ENCODE measurements around the gene SYTL2.
A peak's percentile ranks its signal among the peaks of the same experiment; 100 is the strongest.

The SYTL2 gene

GRCh38 chr11:85755701-85756100, 55.2 kb downstream of the SYTL2 start:
- no peak for DNase-seq

- no peak for DNase-seq
Measured at GRCh38 chr11:85755285-85755684, 55.7 kb downstream of the SYTL2 start.

GRCh38 chr11:85752890-85753581, 57.9 kb downstream of the SYTL2 start:
- DNase-seq = peak; percentile 78

- peak; percentile 35 for DNase-seq
Measured at GRCh38 chr11:85752201-85752889, 58.6 kb downstream of the SYTL2 start.

GRCh38 chr11:85751724-85752123, 59.2 kb downstream of the SYTL2 start:
- DNase-seq = no peak

- DNase-seq = no peak
Measured at GRCh38 chr11:85750646-85751045, 60.3 kb downstream of the SYTL2 start.

GRCh38 chr11:85749884-85750283, 61.1 kb downstream of the SYTL2 start:
- DNase-seq = no peak

- no peak for DNase-seq
Measured at GRCh38 chr11:85749287-85749834, 61.6 kb downstream of the SYTL2 start.

GRCh38 chr11:85748455-85748891, 62.5 kb downstream of the SYTL2 start:
- DNase-seq = no peak

- no peak for DNase-seq
Measured at GRCh38 chr11:85746670-85747069, 64.3 kb downstream of the SYTL2 start.

GRCh38 chr11:85745626-85746025, 65.3 kb downstream of the SYTL2 start:
- DNase-seq = no peak

- no peak for DNase-seq
Measured at GRCh38 chr11:85742873-85743275, 68.1 kb downstream of the SYTL2 start.

GRCh38 chr11:85742348-85742747, 68.6 kb downstream of the SYTL2 start:
- DNase-seq = no peak

GRCh38 chr11:85740481-85741400, 70.2 kb downstream of the SYTL2 start:
- DNase-seq = no peak

- no peak for DNase-seq
Measured at GRCh38 chr11:85737738-85738137, 73.2 kb downstream of the SYTL2 start.

GRCh38 chr11:85735876-85736460, 75.0 kb downstream of the SYTL2 start:
- no peak for DNase-seq

GRCh38 chr11:85732965-85733364, 78.0 kb downstream of the SYTL2 start:
- no peak for DNase-seq

- DNase-seq = no peak
Measured at GRCh38 chr11:85726381-85726780, 84.6 kb downstream of the SYTL2 start.

GRCh38 chr11:85725510-85726258, 85.3 kb downstream of the SYTL2 start:
- DNase-seq = no peak

- DNase-seq = no peak
Measured at GRCh38 chr11:85724748-85725465, 86.0 kb downstream of the SYTL2 start.

GRCh38 chr11:85723088-85723487, 87.9 kb downstream of the SYTL2 start:
- DNase-seq = no peak

Data from activated T-cell treated with anti-CD3 and anti-CD28 coated beads, Interleukin-2, amount 50 U/mL, for 1 hour (primary cell).